ENCODE results near the gene ARID5A.

Gene ARID5A

DNA sequence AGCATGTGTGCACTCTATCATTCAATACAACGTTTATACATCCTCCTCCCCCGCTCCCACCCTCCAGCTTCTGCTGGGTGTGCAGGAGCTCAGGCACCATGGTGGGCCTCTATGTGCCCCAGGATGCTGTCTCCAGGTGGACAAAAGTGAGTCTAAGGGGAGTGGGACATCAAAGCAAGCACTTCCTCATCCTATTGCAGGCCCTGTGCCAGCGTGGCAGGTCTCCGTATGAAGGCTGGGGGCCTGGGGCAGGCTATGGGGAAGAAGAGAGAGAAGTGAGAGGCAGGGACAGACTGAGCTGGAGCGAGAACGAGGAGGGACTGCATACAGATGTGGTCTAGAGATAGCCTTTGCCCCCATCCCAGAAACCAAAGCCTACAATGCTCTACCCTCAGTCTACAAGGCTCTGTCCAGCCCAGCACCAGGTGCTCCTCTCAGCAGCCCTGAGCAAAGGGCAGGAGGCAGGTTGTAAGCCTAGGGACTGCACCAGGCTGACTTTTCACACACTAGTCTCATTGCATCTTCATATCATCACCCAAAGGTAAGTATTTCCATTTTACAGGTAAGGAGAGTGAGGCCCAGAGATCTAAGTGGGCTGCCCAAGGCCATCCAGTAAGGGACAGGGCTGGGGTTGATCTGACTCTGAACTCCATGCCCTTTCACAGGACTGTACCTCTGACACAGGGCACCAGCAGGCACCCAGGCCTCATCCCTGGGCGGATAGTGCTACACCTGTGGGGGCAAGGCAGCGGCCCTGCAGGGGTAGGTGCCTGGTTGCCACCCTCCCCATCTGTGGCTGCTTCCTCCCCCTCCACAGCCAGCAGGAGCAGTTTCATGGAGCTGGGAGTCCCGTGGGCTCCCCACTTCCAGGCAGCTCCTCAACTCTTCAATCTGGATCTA lies 14.0 kb upstream of the ARID5A start:
- no peak overlapping the region for H3K4me3 ChIP-seq (ENCODE audit: low read depth, low read length)
- TF ChIP-seq, protein P1, sequence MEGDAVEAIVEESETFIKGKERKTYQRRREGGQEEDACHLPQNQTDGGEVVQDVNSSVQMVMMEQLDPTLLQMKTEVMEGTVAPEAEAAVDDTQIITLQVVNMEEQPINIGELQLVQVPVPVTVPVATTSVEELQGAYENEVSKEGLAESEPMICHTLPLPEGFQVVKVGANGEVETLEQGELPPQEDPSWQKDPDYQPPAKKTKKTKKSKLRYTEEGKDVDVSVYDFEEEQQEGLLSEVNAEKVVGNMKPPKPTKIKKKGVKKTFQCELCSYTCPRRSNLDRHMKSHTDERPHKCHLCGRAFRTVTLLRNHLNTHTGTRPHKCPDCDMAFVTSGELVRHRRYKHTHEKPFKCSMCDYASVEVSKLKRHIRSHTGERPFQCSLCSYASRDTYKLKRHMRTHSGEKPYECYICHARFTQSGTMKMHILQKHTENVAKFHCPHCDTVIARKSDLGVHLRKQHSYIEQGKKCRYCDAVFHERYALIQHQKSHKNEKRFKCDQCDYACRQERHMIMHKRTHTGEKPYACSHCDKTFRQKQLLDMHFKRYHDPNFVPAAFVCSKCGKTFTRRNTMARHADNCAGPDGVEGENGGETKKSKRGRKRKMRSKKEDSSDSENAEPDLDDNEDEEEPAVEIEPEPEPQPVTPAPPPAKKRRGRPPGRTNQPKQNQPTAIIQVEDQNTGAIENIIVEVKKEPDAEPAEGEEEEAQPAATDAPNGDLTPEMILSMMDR (IDR thresholded peaks at IDR 0.05; ENCODE audit: control insufficient read depth, extremely low read depth, insufficient read depth) = no peak
- DNase-seq (ENCODE audit: low read depth) = no peak

GRCh38 chr2:96523659-96524481 lies 12.7 kb upstream of the ARID5A start:
- H3K4me3 ChIP-seq (ENCODE audit: low read depth, low read length) = no peak overlapping the region
- no peak for DNase-seq (ENCODE audit: low read depth)
- TF ChIP-seq, protein P1 (IDR thresholded peaks at IDR 0.05; ENCODE audit: control insufficient read depth, extremely low read depth, insufficient read depth) = no peak

DNA sequence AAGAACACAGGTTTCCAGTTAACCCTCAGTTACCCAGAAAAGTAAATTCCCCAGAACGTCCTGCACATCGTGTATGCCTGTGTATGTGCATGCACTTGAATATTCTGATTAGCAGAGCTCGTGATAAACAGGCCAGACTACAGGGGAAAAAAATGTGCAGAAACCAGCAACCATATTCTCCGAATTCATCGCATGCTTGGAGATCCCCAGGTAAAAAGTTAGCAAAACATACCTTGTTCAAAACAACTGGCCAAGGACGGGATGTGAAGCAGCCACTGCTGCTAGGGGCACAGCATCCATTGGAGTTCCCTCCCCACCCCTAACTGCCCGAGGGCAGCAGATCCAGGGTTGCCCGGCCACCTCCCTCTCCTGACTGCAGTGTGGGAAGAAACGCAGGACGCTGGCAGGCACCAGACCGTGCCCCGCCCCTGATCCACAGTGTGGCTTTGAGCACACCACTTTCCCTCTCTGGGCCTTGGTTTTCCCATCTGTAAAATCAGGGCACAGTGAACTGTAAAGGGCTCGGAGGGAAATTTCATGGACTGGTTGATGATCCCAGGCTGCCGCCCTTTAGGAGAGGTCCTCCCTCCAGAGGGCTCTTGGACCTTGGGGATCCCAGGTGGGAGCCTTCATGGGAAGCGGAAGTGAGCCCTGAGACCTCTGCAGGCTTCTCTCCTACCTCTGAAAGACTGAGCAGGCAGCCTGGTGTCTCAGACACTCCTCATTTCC lies 11.9 kb upstream of the ARID5A start:
- H3K4me3 ChIP-seq (ENCODE audit: low read depth, low read length) = no peak overlapping the region
- TF ChIP-seq, protein P1 (IDR thresholded peaks at IDR 0.05; ENCODE audit: control insufficient read depth, extremely low read depth, insufficient read depth) = no peak
- DNase-seq (ENCODE audit: low read depth) = no peak

DNA sequence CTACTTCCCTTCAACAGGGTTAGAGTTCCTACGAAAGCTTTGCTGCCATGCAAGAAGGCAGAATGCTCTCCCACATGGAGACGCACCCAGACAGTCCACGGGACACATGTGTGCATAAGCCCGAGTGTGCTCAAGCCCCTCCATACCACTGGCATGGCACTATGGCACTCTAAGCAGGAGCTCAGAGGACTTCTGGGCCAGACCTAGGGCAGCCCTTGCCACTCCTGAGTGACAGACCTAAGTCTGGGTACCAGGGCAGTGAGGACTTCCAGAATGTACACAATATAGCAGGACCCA lies 11.4 kb upstream of the ARID5A start:
- TF ChIP-seq, protein P1 (IDR thresholded peaks at IDR 0.05; ENCODE audit: control insufficient read depth, extremely low read depth, insufficient read depth) = no peak
- DNase-seq (ENCODE audit: low read depth) = no peak
- H3K4me3 ChIP-seq (ENCODE audit: low read depth, low read length) = no peak overlapping the region

DNA sequence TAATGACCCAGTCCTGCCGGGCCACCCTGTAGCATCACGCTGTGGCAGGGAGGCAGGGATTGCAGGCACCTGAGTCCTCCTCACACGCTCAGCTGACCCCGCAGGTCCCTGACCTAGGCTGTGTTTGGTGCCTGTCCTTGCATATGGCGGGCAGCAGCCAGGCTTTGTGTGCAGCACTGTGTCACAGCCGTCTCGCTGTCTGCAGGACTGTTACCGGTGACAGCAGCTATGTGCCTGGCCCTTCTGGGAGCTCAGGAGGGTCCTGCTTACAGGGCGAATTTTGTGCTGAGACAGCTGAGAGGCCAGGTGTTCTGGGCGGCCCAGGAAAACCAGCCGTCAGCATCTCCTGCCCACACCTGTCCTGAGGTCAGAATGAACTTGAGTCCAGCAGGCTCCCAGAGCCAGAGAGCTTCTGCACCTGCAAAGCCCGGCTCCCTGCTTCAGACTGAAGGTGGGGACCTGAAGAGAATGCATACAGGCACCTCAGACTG lies 10.4 kb upstream of the ARID5A start:
- TF ChIP-seq, protein P1 (IDR thresholded peaks at IDR 0.05; ENCODE audit: control insufficient read depth, extremely low read depth, insufficient read depth) = no peak
- no peak for DNase-seq (ENCODE audit: low read depth)

GRCh38 chr2:96526615-96527285 lies 9.8 kb upstream of the ARID5A start:
- DNase-seq (ENCODE audit: low read depth) = no peak
- no peak overlapping the region for H3K4me3 ChIP-seq (ENCODE audit: low read depth, low read length)
- TF ChIP-seq, protein P1 (IDR thresholded peaks at IDR 0.05; ENCODE audit: control insufficient read depth, extremely low read depth, insufficient read depth) = no peak

More for the DNA sequence above, 10.4 kb upstream of the ARID5A start:
- no peak overlapping the region for H3K4me3 ChIP-seq (ENCODE audit: low read depth, low read length)
